ENCODE data around the gene FHL2. TPM values are rescaled to one million over a fixed set of nuclear protein-coding genes. Genes with fewer than 3 reads are reported as not detected.
"Not testable (repeated sequence)": the region's sequence is repeated elsewhere in the genome, so short reads cannot be mapped to it uniquely, and the experiment has no call there.

The FHL2 gene
- total and polyA plus RNA-seq, 8 donors: 1.4 to 9.1 (median 3.9) TPM

GRCh38 chr2:105327690-105328089 is 71.2 kb downstream of the FHL2 start:
- H3K9me3 ChIP-seq: no peaks in the 10 kb centered on the region
- FAIRE-seq (no peak), ATAC-seq (no peak), DNase-seq (no peak)
- H3K36me3 ChIP-seq: no peaks in the 10 kb centered on the region
- H3K27me3 ChIP-seq: no peaks in the 10 kb centered on the region
- H3K4me3 ChIP-seq: peak overlapping the region in 1 of 4 donors; percentile 67
- intact Hi-C loops (cut with DNase I): no loop called here
- TF ChIP-seq CTCF (IDR thresholded peaks at IDR 0.05): no peak
- H3K4me1 ChIP-seq: peaks cover 0 to 26% (median 0%) of the 10 kb centered on the region in 3 donors
- WGBS, 2 donors: 78% methylated on average over 2 of the region's 2 CpGs
- H3K27ac ChIP-seq: peak overlapping the region in 1 of 4 donors; percentile 74

GRCh38 chr2:105327271-105327670 is 71.6 kb downstream of the FHL2 start:
- 88 to 95% methylated on average over 3 of the region's 3 CpGs for WGBS, 2 donors
- intact Hi-C loops (cut with DNase I); H3K27ac ChIP-seq; ATAC-seq; H3K36me3 ChIP-seq; H3K9me3 ChIP-seq; H3K27me3 ChIP-seq; FAIRE-seq; DNase-seq; H3K4me3 ChIP-seq: not testable (repeated sequence)
- peaks cover 0 to 26% (median 0%) of the 10 kb centered on the region in 3 donors for H3K4me1 ChIP-seq

GRCh38 chr2:105325389-105325963 is 73.4 kb downstream of the FHL2 start:
- peaks cover 0 to 25% (median 0%) of the 10 kb centered on the region in 3 donors for H3K4me1 ChIP-seq

GRCh38 chr2:105324732-105325131 is 74.1 kb downstream of the FHL2 start:
- WGBS, 2 donors: 84 to 85% methylated on average over 4 of the region's 4 CpGs
- FAIRE-seq (no peak), DNase-seq (no peak), ATAC-seq (no peak)
- TF ChIP-seq CTCF (IDR thresholded peaks at IDR 0.05): no peak
- no peak overlapping the region for H3K27ac ChIP-seq
- H3K4me3 ChIP-seq: no peak overlapping the region
- no peaks in the 10 kb centered on the region for H3K27me3 ChIP-seq
- peaks cover 0 to 23% (median 0%) of the 10 kb centered on the region in 3 donors for H3K4me1 ChIP-seq
- H3K36me3 ChIP-seq: no peaks in the 10 kb centered on the region
- H3K9me3 ChIP-seq: no peaks in the 10 kb centered on the region
- intact Hi-C loops (cut with DNase I): no loop called here

More at GRCh38 chr2:105325389-105325963, 73.4 kb downstream of the FHL2 start:
- intact Hi-C loops (cut with DNase I): no loop called here
- H3K9me3 ChIP-seq: no peaks in the 10 kb centered on the region
- no peak overlapping the region for H3K27ac ChIP-seq
- no peaks in the 10 kb centered on the region for H3K36me3 ChIP-seq
- H3K4me3 ChIP-seq: no peak overlapping the region
- ATAC-seq (no peak), FAIRE-seq (no peak), DNase-seq (no peak)
- no peak for TF ChIP-seq CTCF (IDR thresholded peaks at IDR 0.05)
- no peaks in the 10 kb centered on the region for H3K27me3 ChIP-seq
- 64 to 69% methylated on average over 3 of the region's 3 CpGs for WGBS, 2 donors

- DNase-seq (no peak), ATAC-seq (no peak), FAIRE-seq (no peak)
- H3K36me3 ChIP-seq: no peaks in the 10 kb centered on the region
- 64 to 83% methylated on average over 4 of the region's 4 CpGs for WGBS, 2 donors
- H3K4me3 ChIP-seq: no peak overlapping the region
- H3K27ac ChIP-seq: no peak overlapping the region
- TF ChIP-seq CTCF (IDR thresholded peaks at IDR 0.05): no peak
- peaks cover 0 to 23% (median 0%) of the 10 kb centered on the region in 3 donors for H3K4me1 ChIP-seq
- H3K9me3 ChIP-seq: no peaks in the 10 kb centered on the region
- intact Hi-C loops (cut with DNase I): no loop called here
- no peaks in the 10 kb centered on the region for H3K27me3 ChIP-seq
Observed at GRCh38 chr2:105324101-105324500, 74.8 kb downstream of the FHL2 start.
